PFSK-1 (cell line): ENCODE data around the gene PRAME.

Source experiments
- POLR2AphosphoS5 ChIP-seq: IDR thresholded peaks from 2 replicates; pipeline ENCODE4 v1.6.1; 2012; ENCODE audit warnings: low read depth, mild to moderate bottlenecking, control low read depth, low read length, moderate library complexity
- SIN3A ChIP-seq: IDR thresholded peaks from 2 replicates; pipeline ENCODE4 v1.6.1; 2012; ENCODE audit warnings: mild to moderate bottlenecking, low read length, moderate library complexity, borderline replicate concordance; ENCODE audit not compliant: insufficient read depth
- TAF1 ChIP-seq: IDR thresholded peaks from 2 replicates; pipeline ENCODE4 v1.6.1; 2012; ENCODE audit warnings: low read length, control low read depth, borderline replicate concordance; ENCODE audit not compliant: insufficient read depth
- TF ChIP-seq, protein P1 (sequence below), 2 experiments: IDR thresholded peaks; 2 replicates each; pipeline versions ENCODE4 v1.6.1 to v1.8.0; 2011 to 2012; ENCODE audit warnings: low read depth in 2 of 2, low read length in 2 of 2, control low read depth in 1 of 2, inconsistent platforms in 1 of 2, mild to moderate bottlenecking in 1 of 2, moderate library complexity in 1 of 2; ENCODE audit not compliant: insufficient read depth in 1 of 2

DNA sequence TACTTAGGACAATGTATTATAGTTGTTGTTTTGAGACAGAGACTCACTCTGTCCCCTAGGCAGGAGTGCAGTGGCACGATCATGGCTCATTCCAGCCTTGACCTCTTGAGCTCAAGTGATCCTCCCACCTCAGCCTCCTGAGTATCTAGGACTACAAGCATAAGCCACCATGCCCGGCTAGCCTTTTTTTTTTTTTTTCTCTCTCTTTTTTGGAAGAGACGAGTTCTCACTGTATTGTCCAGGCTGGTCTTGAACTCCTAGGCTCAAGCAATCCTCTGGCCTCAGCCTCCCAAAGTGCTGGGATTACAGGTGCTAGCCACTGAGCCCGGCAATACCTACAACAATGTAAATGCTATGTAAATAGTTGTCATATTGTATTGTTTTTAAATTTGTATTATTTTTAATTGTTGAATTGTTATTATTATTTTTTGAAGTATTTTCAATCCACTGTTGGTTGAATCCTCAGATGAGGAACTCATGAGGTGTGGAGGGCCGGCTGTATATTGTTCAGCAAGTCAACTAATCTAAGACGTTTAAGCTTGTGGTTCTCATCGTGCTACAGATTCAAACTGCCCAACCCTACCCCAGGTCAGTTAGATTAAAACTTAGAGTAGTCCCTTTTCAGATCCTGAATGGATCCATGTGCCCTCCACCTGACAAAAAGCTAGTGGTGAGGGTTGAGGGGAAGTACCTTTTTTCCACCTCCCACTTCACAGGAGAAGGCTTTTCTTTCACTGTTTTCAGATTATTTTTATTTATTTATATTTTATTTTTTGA is 27.1 kb downstream of the PRAME start:
- TF ChIP-seq POLR2AphosphoS5 (no peak), TAF1 (no peak), SIN3A (no peak)
- TF ChIP-seq, protein P1, sequence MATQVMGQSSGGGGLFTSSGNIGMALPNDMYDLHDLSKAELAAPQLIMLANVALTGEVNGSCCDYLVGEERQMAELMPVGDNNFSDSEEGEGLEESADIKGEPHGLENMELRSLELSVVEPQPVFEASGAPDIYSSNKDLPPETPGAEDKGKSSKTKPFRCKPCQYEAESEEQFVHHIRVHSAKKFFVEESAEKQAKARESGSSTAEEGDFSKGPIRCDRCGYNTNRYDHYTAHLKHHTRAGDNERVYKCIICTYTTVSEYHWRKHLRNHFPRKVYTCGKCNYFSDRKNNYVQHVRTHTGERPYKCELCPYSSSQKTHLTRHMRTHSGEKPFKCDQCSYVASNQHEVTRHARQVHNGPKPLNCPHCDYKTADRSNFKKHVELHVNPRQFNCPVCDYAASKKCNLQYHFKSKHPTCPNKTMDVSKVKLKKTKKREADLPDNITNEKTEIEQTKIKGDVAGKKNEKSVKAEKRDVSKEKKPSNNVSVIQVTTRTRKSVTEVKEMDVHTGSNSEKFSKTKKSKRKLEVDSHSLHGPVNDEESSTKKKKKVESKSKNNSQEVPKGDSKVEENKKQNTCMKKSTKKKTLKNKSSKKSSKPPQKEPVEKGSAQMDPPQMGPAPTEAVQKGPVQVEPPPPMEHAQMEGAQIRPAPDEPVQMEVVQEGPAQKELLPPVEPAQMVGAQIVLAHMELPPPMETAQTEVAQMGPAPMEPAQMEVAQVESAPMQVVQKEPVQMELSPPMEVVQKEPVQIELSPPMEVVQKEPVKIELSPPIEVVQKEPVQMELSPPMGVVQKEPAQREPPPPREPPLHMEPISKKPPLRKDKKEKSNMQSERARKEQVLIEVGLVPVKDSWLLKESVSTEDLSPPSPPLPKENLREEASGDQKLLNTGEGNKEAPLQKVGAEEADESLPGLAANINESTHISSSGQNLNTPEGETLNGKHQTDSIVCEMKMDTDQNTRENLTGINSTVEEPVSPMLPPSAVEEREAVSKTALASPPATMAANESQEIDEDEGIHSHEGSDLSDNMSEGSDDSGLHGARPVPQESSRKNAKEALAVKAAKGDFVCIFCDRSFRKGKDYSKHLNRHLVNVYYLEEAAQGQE (IDR thresholded peaks at IDR 0.05; ENCODE audit: insufficient read depth in 1 of 2, low read depth in 2 of 2, low read length in 2 of 2): no peak
